Ascending aorta (tissue), 2 donors: ENCODE results near the gene PMPCA. TPM values are rescaled to one million over a fixed set of nuclear protein-coding genes. Genes with fewer than 3 reads are reported as not detected.

ENCODE experiments used
- DNase-seq, 2 donors: peaks; one replicate each; pipeline ENCODE4 v3.0.0-alpha.2; 2019; ENCODE audit warnings: low spot score in 2 of 2
- H3K27ac ChIP-seq, 2 donors: fragments of 200-600 bp; sonication (generic); one replicate each; pipeline ENCODE4 v1.5.1; 2016 to 2017; ENCODE audit warnings: mild to moderate bottlenecking in 1 of 2
- H3K27me3 ChIP-seq: fragments of 200-600 bp; sonication (generic); one replicate; pipeline ENCODE4 v1.5.1; 2017
- H3K36me3 ChIP-seq, 2 donors: fragments of 200-600 bp; sonication (generic); one replicate each; pipeline ENCODE4 v1.5.1; 2016
- H3K4me1 ChIP-seq, 2 donors: fragments of 200-600 bp; sonication (generic); one replicate each; pipeline ENCODE4 v1.5.1; 2016 to 2017; ENCODE audit warnings: mild to moderate bottlenecking in 1 of 2
- H3K4me3 ChIP-seq, 2 donors: fragments of 200-600 bp; sonication (generic); one replicate each; pipeline ENCODE4 v1.5.1; 2016 to 2017; ENCODE audit warnings: mild to moderate bottlenecking in 1 of 2
- H3K9me3 ChIP-seq, 2 donors: fragments of 200-600 bp; sonication (generic); one replicate each; pipeline ENCODE4 v1.5.1; 2016
- intact Hi-C: fragments of 100-400 bp; cut with DNase I; formaldehyde crosslinking; loops from one replicate; pipeline ENCODE4 v1.15.1; 2023
- total RNA-seq: library from RNA; depleted of rRNA; stranded (reverse); fragments of >200 nt; gene quantifications from one replicate; pipeline ENCODE4 v1.1.0, GENCODE V29; 2016
- TF ChIP-seq, protein P1 (sequence below), 3 experiments: fragments of 200-600 bp in 2 of 3; fragments of 450-650 bp in 1 of 3; sonication (generic) in 2 of 3; IDR thresholded peaks; one replicate each; pipeline ENCODE4 v1.5.1; 2016 to 2019; ENCODE audit warnings: antibody characterized with exemption in 3 of 3, mild to moderate bottlenecking in 1 of 3, moderate library complexity in 1 of 3

PMPCA gene
- total RNA-seq, 1 donor from 2014 or later = 69.1 TPM

GRCh38 chr9:136465500-136466154, 55.2 kb downstream of the PMPCA start:
- Histone ChIP-seq H3K27ac (no peak overlapping the region), H3K4me1 (no peaks in the 10 kb centered on the region), H3K4me3 (no peak overlapping the region), H3K36me3 (peaks cover 96 to 99% of the 10 kb centered on the region in 2 donors), H3K27me3 (no peaks in the 10 kb centered on the region), H3K9me3 (no peaks in the 10 kb centered on the region)
- DNase-seq = no peak
- intact Hi-C loops = no loop called here
- TF ChIP-seq, protein P1, sequence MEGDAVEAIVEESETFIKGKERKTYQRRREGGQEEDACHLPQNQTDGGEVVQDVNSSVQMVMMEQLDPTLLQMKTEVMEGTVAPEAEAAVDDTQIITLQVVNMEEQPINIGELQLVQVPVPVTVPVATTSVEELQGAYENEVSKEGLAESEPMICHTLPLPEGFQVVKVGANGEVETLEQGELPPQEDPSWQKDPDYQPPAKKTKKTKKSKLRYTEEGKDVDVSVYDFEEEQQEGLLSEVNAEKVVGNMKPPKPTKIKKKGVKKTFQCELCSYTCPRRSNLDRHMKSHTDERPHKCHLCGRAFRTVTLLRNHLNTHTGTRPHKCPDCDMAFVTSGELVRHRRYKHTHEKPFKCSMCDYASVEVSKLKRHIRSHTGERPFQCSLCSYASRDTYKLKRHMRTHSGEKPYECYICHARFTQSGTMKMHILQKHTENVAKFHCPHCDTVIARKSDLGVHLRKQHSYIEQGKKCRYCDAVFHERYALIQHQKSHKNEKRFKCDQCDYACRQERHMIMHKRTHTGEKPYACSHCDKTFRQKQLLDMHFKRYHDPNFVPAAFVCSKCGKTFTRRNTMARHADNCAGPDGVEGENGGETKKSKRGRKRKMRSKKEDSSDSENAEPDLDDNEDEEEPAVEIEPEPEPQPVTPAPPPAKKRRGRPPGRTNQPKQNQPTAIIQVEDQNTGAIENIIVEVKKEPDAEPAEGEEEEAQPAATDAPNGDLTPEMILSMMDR (IDR thresholded peaks at IDR 0.05) = no peak

GRCh38 chr9:136466155-136466541, 55.7 kb downstream of the PMPCA start:
- H3K4me3 ChIP-seq = no peak overlapping the region
- peaks cover 96 to 99% of the 10 kb centered on the region in 2 donors for H3K36me3 ChIP-seq
- intact Hi-C loops = no loop called here
- H3K4me1 ChIP-seq = no peaks in the 10 kb centered on the region
- no peaks in the 10 kb centered on the region for H3K9me3 ChIP-seq
- DNase-seq = no peak
- H3K27me3 ChIP-seq = no peaks in the 10 kb centered on the region
- H3K27ac ChIP-seq = no peak overlapping the region
- TF ChIP-seq, protein P1 (IDR thresholded peaks at IDR 0.05) = no peak

DNA sequence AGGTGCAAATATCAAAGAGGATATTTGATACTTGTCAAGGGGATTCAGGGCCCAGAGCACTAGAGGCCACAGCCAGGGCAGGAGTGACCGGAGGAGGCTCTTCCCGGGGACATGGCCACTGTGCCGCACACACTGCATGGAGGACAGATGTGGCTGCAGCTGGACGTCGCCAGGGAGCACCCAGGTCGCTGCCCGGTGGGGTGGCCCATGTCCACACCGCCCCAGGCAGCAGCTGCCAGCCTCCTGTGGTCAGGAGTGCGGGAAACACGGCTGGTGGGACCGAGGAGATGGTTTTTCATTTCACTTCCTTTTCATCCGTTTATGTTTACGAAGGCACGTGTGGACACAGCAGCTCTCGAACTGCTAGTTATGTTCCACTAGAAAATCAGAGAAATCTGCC, 57.3 kb downstream of the PMPCA start:
- Histone ChIP-seq H3K36me3 (peaks cover 95 to 96% of the 10 kb centered on the region in 2 donors), H3K4me1 (no peaks in the 10 kb centered on the region), H3K4me3 (no peak overlapping the region), H3K27ac (no peak overlapping the region), H3K9me3 (no peaks in the 10 kb centered on the region), H3K27me3 (no peaks in the 10 kb centered on the region)
- intact Hi-C loops = no loop called here
- DNase-seq = no peak
- TF ChIP-seq, protein P1 (IDR thresholded peaks at IDR 0.05) = no peak

DNA sequence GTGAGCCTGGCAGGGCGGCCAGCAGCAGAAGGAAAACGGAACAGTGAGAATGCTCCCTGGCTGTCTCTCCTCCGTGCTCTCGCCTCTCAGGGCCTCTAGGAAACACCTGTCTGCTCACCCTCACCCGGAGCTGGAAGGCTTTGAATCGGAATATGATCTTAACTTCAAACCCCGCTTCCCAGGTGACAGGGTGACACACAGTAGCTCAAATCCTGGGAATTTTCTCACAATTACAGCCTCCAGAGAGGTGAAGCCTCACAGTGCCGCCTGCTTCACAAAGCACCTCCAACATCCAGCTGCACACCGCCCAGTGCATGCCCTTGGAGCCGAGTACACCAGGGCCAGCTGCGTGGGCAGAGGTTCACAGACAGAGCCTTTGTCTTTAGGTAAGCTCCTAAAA, 59.9 kb downstream of the PMPCA start:
- intact Hi-C loops = no loop called here
- Histone ChIP-seq H3K4me1 (no peaks in the 10 kb centered on the region), H3K27ac (no peak overlapping the region), H3K4me3 (no peak overlapping the region), H3K27me3 (no peaks in the 10 kb centered on the region), H3K9me3 (no peaks in the 10 kb centered on the region), H3K36me3 (peaks cover 94 to 96% of the 10 kb centered on the region in 2 donors)
- no peak for DNase-seq
- TF ChIP-seq, protein P1 (IDR thresholded peaks at IDR 0.05) = no peak

GRCh38 chr9:136470792-136471469, 60.5 kb downstream of the PMPCA start:
- Histone ChIP-seq H3K36me3 (peaks cover 94 to 96% of the 10 kb centered on the region in 2 donors), H3K27ac (no peak overlapping the region), H3K9me3 (no peaks in the 10 kb centered on the region), H3K4me1 (no peaks in the 10 kb centered on the region), H3K27me3 (no peaks in the 10 kb centered on the region), H3K4me3 (no peak overlapping the region)
- TF ChIP-seq, protein P1 (IDR thresholded peaks at IDR 0.05) = no peak
- intact Hi-C loops = no loop called here
- no peak for DNase-seq
